Measurements from ENCODE around the gene STIP1. TPM values are rescaled to one million over a fixed set of nuclear protein-coding genes. Genes with fewer than 3 reads are reported as not detected.

STIP1 gene
- total RNA-seq: 100 to 1,000 TPM; 398 to 403 TPM

DNA sequence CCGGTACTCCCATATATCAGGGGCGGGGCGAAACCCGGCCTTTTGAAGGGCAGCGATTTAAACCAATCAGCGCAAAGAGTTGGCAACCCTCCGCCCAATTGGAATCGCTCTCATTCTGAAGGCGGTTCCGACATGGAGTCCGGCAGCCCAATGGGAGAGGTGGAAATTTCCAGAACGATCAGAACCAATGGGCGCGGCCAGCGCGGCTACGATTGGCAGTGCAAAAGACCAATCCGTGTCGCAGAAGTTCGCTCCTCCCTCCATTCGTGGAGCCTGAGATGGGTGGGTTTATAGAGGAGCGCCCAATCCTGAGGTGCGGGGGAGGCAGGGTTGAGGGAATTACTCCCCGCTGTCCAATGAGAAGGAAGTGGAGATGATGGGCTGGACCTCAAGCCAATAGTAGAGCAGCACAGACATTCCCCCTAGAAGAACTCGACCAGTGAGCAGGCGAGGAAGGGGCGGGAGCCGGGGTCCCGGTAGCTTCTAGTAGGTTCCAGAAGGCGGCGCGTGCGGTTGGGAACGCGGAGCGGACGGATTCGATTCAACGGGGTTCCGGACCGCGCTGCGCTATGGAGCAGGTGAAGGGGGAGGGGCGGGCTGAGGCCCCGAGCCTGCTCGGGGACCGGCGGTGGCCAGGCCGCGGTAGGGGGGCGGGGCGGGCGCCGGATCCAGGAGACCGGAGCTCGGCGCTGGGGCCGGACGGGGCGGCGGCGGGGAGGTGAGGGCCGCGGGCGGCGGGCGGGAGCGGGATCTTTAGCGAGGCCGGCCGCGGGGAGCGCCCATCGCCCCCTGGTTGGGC, at the start of gene STIP1:
Gene STIP1 (plus strand): TSS at position 479 of the 799 bp plus-strand sequence. CDS start 91 bp downstream, at position 570.
- ChIA-PET CTCF (interaction anchor here (0.5 to 3.9 kb wide), 7 partner anchors 10 to 287 kb away, joined by 3 to 40 read pairs (median 5); partner anchors contain the start of genes FERMT3, FKBP2, PRDX5 and TRMT112), POLR2A (interaction anchor here (1.0 to 2.3 kb wide), 10 partner anchors 10 to 504 kb away, joined by 3 to 24 read pairs (median 4); partner anchors contain the start of genes FERMT3, NUDT22, PPP1R14B and PRDX5)
- Mint-ChIP-seq H3K9me3 (ENCODE audit: low read depth) (no peaks in the 10 kb centered on the region), H3K36me3 (ENCODE audit: low read depth) (peaks cover 17% of the 10 kb centered on the region), H3K27me3 (no peaks in the 10 kb centered on the region), H3K4me1 (peaks cover 42% of the 10 kb centered on the region), H3K4me3 (no peak within 1 kb of the TSS), H3K27ac (peak within 1 kb of the TSS; percentile 92)
- intact Hi-C loops (cut with DNase I, micrococcal nuclease): loop anchor here (1.0 to 10.0 kb wide), 18 partner anchors 19 to 1459 kb away; partner anchors contain the start of genes ESRRA (in 2 of the 2), MACROD1 (in 2 of the 2), NUDT22 (in 2 of the 2) and TRPT1 (in 2 of the 2)
- peak; percentile 92 for ATAC-seq
- DNase-seq: peak; percentile 99

GRCh38 chr11:64136765-64137441, 49.1 kb upstream of the STIP1 start:
- POLR2A ChIA-PET: no interaction called here

GRCh38 chr11:64138398-64138797, 47.6 kb upstream of the STIP1 start:
- Mint-ChIP-seq H3K4me3 (no peak overlapping the region), H3K36me3 (ENCODE audit: low read depth) (no peaks in the 10 kb centered on the region), H3K9me3 (ENCODE audit: low read depth) (no peaks in the 10 kb centered on the region), H3K4me1 (peaks cover under 1% of the 10 kb centered on the region), H3K27me3 (no peaks in the 10 kb centered on the region), H3K27ac (no peak overlapping the region)
- intact Hi-C loops (cut with DNase I, micrococcal nuclease): no loop called here
- ChIA-PET POLR2A (no interaction called here), CTCF (interaction anchor here (1.4 kb wide), 1 partner anchor 11 kb away, joined by 4 read pairs; no protein-coding TSS in a partner anchor)
- no peak for DNase-seq
- ATAC-seq: no peak

More at GRCh38 chr11:64136765-64137441, 49.1 kb upstream of the STIP1 start:
- intact Hi-C loops (cut with DNase I, micrococcal nuclease): no loop called here
- H3K4me1 Mint-ChIP-seq: no peaks in the 10 kb centered on the region
- ATAC-seq: no peak
- H3K27me3 Mint-ChIP-seq: no peaks in the 10 kb centered on the region
- H3K4me3 Mint-ChIP-seq: no peak overlapping the region
- no peaks in the 10 kb centered on the region for H3K36me3 Mint-ChIP-seq (ENCODE audit: low read depth)
- CTCF ChIA-PET: interaction anchor here (1.4 kb wide), 1 partner anchor 12 kb away, joined by 4 read pairs; no protein-coding TSS in a partner anchor
- DNase-seq: no peak
- H3K9me3 Mint-ChIP-seq (ENCODE audit: low read depth): no peaks in the 10 kb centered on the region
- H3K27ac Mint-ChIP-seq: no peak overlapping the region

DNA sequence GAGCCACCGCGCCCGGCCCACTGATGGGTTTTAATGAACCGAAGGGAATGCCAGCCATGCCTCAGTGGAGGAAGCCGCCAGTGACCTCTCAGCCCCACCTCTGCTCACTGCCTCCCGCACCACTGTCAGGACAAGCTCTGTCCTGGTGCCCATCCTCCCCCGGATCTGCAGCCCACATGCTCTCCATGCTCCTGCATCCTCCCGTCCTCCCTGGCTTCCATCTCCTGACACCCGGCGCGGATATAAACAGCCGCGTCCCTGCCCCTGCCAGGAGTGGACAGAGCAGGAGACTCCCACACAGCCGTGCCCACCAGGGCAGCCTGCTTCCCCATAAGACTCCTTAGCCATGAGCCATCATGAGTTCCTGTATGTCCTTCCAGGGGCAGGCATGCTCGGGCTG, 46.9 kb upstream of the STIP1 start:
- DNase-seq: no peak
- ChIA-PET CTCF (no interaction called here), POLR2A (no interaction called here)
- H3K36me3 Mint-ChIP-seq (ENCODE audit: low read depth): no peaks in the 10 kb centered on the region
- H3K4me1 Mint-ChIP-seq: peaks cover 7% of the 10 kb centered on the region
- no peak overlapping the region for H3K27ac Mint-ChIP-seq
- intact Hi-C loops (cut with DNase I, micrococcal nuclease): no loop called here
- H3K27me3 Mint-ChIP-seq: no peaks in the 10 kb centered on the region
- H3K4me3 Mint-ChIP-seq: no peak overlapping the region
- ATAC-seq: no peak
- H3K9me3 Mint-ChIP-seq (ENCODE audit: low read depth): no peaks in the 10 kb centered on the region

- ATAC-seq: no peak
- POLR2A ChIA-PET: no interaction called here
- CTCF ChIA-PET: no interaction called here
These were observed 45.9 kb upstream of the STIP1 start for GRCh38 chr11:64140082-64140481.

DNA sequence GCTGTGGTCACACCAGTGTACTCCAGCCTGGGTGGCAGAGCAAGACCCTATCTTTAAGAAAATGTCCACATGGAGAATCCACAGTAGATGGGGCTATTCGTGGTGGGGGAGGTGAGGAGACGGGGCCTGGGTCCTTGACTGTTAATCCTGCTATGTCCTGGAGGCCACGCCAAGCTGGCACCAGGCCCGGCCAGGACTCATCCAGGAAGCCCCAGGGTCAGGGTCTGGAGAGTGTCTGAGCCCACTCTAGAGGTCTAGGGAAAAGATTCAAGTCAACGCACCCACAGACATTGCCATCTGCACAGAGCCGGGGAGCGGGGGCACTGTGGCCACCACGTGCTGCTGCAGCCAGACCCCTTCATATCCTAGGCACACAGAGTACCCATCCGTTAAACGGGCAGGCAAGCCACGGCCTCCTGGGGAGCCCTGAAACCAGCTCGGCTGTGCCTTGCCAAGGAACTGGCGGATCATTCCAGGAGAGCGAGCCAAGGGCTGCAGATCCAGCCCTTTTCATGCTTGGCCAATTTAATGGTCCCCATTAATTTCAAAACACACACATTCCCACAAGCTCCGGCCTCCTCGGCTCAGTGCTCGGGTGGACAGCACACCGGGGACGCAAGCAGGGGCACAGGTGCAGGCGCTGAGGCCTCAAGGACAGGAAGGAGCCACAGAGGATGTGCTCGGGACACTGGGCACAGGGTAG, 44.7 kb upstream of the STIP1 start:
- Mint-ChIP-seq H3K27me3 (no peaks in the 10 kb centered on the region), H3K27ac (no peak overlapping the region), H3K9me3 (ENCODE audit: low read depth) (no peaks in the 10 kb centered on the region), H3K4me3 (no peak overlapping the region), H3K4me1 (peaks cover 8% of the 10 kb centered on the region), H3K36me3 (ENCODE audit: low read depth) (no peaks in the 10 kb centered on the region)
- ChIA-PET CTCF (interaction anchor here (1.1 kb wide), 1 partner anchor 11 kb away, joined by 3 read pairs; no protein-coding TSS in a partner anchor), POLR2A (no interaction called here)
- ATAC-seq (no peak), DNase-seq (no peak)
- intact Hi-C loops (cut with DNase I, micrococcal nuclease): no loop called here

More at GRCh38 chr11:64140082-64140481, 45.9 kb upstream of the STIP1 start:
- peaks cover 8% of the 10 kb centered on the region for H3K4me1 Mint-ChIP-seq
- intact Hi-C loops (cut with DNase I, micrococcal nuclease): no loop called here
- no peak overlapping the region for H3K4me3 Mint-ChIP-seq
- no peaks in the 10 kb centered on the region for H3K9me3 Mint-ChIP-seq (ENCODE audit: low read depth)
- no peaks in the 10 kb centered on the region for H3K36me3 Mint-ChIP-seq (ENCODE audit: low read depth)
- no peaks in the 10 kb centered on the region for H3K27me3 Mint-ChIP-seq
- no peak overlapping the region for H3K27ac Mint-ChIP-seq
- no peak for DNase-seq

DNA sequence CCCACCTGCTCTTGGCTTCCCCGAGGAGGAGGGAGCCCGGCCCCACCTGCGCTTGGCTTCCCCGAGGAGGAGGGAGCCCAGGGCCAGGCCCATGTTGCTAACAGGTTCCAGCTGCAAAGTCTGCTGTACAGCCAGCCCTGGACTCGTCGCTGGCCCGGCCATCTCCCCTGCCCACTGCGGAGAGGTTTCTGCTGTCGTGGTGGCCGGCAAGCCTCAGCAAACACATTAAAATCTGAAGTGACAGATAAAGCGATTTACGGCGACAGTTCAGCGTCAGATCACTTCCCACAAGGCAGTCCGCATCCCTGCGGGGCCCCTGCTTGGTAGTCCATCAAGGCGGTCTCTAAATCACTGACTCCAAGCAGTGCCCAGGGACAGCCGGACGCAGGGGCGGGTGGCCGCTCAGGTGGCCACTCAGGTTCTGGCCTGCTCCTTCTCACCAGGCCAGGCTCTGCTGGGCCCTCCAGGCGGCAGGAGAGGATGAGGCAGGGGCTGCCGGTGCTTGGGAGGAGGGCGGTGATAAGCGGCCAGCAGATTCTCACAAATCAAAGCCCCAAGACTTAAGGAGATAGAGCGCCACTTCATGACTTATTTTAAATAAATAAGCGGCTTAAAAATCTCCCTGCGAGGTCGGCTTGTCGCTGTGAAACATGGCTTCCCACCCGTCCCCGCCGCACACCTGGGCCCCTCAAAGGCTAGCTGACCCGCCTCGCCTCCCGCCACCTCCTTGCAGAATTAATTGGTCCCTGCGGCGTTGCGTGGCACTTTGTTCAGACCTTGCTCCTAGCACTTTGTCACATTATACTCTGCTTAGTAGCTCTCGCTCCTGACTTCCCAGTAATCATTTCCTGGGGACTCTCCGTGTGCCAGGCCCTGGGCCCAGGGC, 41.1 kb upstream of the STIP1 start:
- no peak for ATAC-seq
- no peaks in the 10 kb centered on the region for H3K9me3 Mint-ChIP-seq (ENCODE audit: low read depth)
- no peaks in the 10 kb centered on the region for H3K36me3 Mint-ChIP-seq (ENCODE audit: low read depth)
- no peak for DNase-seq
- CTCF ChIA-PET: interaction anchor here (1.1 to 1.6 kb wide), 3 partner anchors 40 to 307 kb away, joined by 3 to 6 read pairs (median 5); no protein-coding TSS in a partner anchor
- H3K27ac Mint-ChIP-seq: no peak overlapping the region
- H3K27me3 Mint-ChIP-seq: no peaks in the 10 kb centered on the region
- intact Hi-C loops (cut with DNase I, micrococcal nuclease): loop anchor here in 1 of 2 experiments (5.0 kb wide), 1 partner anchor 228 kb away; the partner anchor contains the start of gene RCOR2
- H3K4me1 Mint-ChIP-seq: peaks cover 8% of the 10 kb centered on the region
- no peak overlapping the region for H3K4me3 Mint-ChIP-seq
- POLR2A ChIA-PET: no interaction called here

DNA sequence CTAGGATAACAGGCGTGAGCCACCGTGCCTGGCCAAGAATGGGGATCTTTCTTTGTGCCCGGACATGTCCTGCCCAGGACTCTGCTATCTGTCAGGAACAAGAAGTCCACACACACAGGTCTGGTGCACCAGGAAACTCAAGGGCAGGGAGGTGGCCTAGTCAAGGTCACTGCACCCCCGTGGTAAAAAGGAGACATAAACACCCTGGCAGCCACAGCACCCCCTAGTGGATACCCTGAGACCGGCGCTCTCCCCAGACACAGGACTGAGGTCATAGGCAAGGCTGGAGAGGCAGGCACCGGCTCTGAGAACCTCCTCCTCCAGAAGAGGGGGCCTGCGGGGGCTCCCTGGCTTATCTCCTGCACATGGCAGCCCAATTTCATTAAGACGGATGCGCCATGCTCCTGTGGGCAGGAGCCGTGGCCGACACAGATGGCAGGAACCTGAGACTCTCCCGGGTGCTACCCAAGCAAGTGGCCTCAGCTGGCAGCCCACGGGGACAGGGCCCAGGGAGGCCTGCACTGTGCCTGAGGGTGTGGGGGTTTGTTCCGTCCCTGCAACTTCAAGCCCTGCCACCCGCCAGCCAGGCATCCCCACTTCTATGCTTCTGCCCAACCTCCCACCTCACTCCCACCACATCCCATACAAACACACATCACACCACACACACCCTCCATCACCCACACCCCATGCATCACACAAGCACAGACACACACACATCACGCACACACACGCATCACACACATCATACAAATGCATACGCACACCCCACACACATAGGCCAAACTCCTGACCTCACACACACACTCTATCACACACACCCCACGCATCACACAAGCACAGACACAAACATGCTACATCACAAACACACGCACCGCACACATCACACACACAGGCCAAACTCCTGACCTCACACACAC, 39.7 kb upstream of the STIP1 start:
- peaks cover 8% of the 10 kb centered on the region for H3K4me1 Mint-ChIP-seq
- H3K36me3 Mint-ChIP-seq (ENCODE audit: low read depth): no peaks in the 10 kb centered on the region
- H3K27me3 Mint-ChIP-seq: no peaks in the 10 kb centered on the region
- no peak overlapping the region for H3K4me3 Mint-ChIP-seq
- H3K9me3 Mint-ChIP-seq (ENCODE audit: low read depth): no peaks in the 10 kb centered on the region
- POLR2A ChIA-PET: no interaction called here
- H3K27ac Mint-ChIP-seq: no peak overlapping the region
- DNase-seq (peak; percentile 83), ATAC-seq (peak; percentile 88)
- intact Hi-C loops (cut with DNase I, micrococcal nuclease): loop anchor here in 1 of 2 experiments (5.0 kb wide), 1 partner anchor 229 kb away; the partner anchor contains the start of gene RCOR2
- CTCF ChIA-PET: interaction anchor here (1.4 to 7.6 kb wide), 3 partner anchors 145 to 309 kb away, joined by 5 to 80 read pairs (median 6); no protein-coding TSS in a partner anchor

DNA sequence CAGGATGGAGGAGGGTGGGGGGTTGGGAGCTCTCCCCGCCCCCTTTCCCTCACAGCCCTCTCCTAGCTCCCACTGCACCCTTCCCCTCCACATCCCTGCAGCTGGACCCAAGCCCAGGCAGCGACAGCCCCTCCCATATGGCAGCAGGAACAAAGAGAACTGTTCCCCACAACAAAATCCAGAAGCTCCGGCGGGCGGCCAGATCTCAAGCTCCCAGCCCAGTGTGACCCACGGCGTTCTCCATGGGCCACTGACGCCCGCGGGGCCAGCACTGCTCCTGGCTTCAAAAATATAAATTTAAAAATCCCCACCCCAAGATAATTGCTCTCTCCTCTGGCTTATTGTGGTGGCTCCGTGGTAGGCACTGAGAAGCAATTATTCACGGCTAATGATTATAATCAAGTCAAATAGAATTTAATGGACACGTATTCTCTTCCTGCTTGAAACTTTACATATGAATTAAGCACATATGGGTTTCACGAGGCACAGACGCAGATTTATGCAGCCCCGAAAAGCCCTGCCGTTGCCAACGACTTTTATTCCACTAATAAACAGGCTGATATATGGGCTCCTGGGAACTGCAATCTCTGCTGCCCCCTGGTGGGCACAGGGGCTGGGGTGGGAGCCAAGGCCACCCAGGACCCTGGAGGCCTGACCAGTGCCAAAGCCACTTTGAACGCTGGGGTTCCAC, 37.6 kb upstream of the STIP1 start:
- Mint-ChIP-seq H3K4me3 (no peak overlapping the region), H3K4me1 (peaks cover 11% of the 10 kb centered on the region), H3K27ac (no peak overlapping the region), H3K27me3 (no peaks in the 10 kb centered on the region), H3K9me3 (ENCODE audit: low read depth) (no peaks in the 10 kb centered on the region), H3K36me3 (ENCODE audit: low read depth) (no peaks in the 10 kb centered on the region)
- intact Hi-C loops (cut with DNase I, micrococcal nuclease): loop anchor here (1.0 to 5.0 kb wide), 4 partner anchors 60 to 311 kb away; partner anchors contain the start of gene RCOR2 (in 1 of the 2)
- DNase-seq (peak; percentile 83), ATAC-seq (peak; percentile 41)
- ChIA-PET POLR2A (no interaction called here), CTCF (interaction anchor here (0.6 to 7.6 kb wide), 10 partner anchors 14 to 311 kb away, joined by 3 to 80 read pairs (median 4); partner anchors contain the start of gene MARK2)
